ENCODE measurements around the gene ATG4B.
A peak's percentile ranks its signal among the peaks of the same experiment; 100 is the strongest.

The ATG4B gene

DNA sequence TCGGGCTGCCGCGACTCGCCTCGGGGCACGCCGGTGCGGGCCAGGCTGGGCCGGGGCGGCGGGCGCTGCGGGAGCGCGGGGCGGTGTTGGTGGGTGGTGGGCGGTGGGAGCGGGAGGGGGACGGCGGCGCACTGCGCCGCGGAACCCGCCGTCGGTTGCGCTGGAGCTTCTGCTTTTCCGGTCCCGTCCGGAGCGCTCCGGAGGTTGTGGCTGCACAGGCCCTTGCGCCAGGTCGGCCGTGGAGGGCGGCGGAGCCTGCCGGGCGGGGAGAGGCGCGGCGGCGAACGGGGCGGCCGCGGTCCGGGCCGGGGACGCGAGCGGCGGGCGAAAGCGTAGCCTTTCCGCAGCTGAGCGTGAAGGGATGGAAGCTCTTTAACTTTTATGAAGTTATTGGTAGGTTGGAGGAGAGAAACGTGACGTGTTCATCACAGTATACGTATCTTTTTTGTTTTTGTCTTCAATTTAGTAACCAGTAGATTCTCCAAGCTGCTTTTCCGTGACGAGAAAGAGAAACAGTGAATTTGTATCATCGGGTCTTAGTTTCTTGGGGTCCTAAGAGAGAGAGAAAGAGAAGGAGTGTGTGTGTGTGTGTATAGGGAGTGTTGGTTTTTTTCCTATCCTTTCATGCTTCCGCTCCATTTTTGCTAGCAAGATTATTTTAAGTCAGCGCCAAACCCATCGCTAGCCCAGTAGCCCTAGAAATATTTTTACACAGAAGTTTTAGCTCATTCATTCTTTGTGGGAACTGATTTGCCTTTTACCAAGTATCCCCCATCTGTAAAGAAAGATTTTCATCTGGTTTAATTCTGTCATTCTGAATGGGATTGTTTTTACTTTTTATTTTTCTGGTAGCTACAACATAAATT lies 535 bp downstream of the ATG4B start:
- peak; percentile 6 to 38 for DNase-seq (ENCODE audit: low read depth in 1 of 2, low spot score in 1 of 2)
- in situ Hi-C loops (cut with HindIII; ENCODE audit: low pct_unique_long_range_greater_than_20kb, low sequenced_read_pairs): no loop called here
- TF ChIP-seq JUND (IDR thresholded peaks at IDR 0.05; ENCODE audit: low read depth): no peak

- in situ Hi-C loops (cut with HindIII; ENCODE audit: low pct_unique_long_range_greater_than_20kb, low sequenced_read_pairs): no loop called here
- no peak for TF ChIP-seq JUND (IDR thresholded peaks at IDR 0.05; ENCODE audit: low read depth)
These were observed 1.4 kb downstream of the ATG4B start for GRCh38 chr2:241638940-241639339.

DNA sequence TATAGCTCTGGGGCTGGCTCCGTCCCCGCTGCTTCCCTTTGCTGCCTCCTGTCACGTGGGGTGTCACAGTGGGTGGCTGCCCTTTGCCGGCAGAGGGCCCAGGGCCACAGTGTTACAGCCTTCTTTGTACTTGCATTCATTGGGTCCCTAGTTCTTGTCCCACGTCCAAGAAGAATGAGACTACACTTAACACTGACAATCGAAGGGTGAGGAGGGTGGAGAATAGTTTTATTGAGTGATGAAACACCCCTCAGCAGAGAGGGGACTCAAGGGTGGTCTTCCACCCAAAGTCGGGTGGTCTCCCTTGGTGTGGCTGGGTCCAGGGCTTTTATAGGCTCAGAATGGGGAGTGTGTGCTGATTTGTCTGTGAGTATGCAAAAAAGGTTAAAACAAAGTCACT lies 1.9 kb downstream of the ATG4B start:
- no peak for TF ChIP-seq JUND (IDR thresholded peaks at IDR 0.05; ENCODE audit: low read depth)
- DNase-seq (ENCODE audit: low read depth in 1 of 2, low spot score in 1 of 2): no peak
- in situ Hi-C loops (cut with HindIII; ENCODE audit: low pct_unique_long_range_greater_than_20kb, low sequenced_read_pairs): no loop called here

More at GRCh38 chr2:241638940-241639339, 1.4 kb downstream of the ATG4B start:
- no peak for DNase-seq (ENCODE audit: low read depth in 1 of 2, low spot score in 1 of 2)

- no peak for DNase-seq (ENCODE audit: low read depth in 1 of 2, low spot score in 1 of 2)
- in situ Hi-C loops (cut with HindIII; ENCODE audit: low pct_unique_long_range_greater_than_20kb, low sequenced_read_pairs): no loop called here
- no peak for TF ChIP-seq JUND (IDR thresholded peaks at IDR 0.05; ENCODE audit: low read depth)
These were observed 2.8 kb downstream of the ATG4B start for GRCh38 chr2:241640165-241640795.

DNA sequence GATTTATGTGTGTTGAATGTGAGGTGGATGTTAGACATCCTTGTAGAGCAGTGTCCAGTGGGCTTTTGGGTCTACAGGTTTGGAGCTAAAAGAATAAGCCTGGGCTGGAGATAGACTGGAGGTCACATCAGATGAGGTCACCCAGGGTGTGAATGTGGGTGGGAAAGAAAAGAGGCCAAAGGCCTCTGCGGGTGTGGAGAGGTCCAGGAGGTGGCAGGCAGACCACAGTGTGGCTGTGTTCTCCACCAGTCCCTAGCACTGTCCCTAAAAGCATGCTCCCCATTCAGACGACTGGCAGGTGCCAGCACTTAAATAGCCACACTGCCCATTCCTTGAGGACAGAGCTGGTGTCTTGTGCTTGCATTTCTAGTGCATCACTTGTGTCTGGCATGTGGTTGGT lies 4.1 kb downstream of the ATG4B start:
- no peak for TF ChIP-seq JUND (IDR thresholded peaks at IDR 0.05; ENCODE audit: low read depth)
- in situ Hi-C loops (cut with HindIII; ENCODE audit: low pct_unique_long_range_greater_than_20kb, low sequenced_read_pairs): no loop called here
- DNase-seq (ENCODE audit: low read depth in 1 of 2, low spot score in 1 of 2): no peak

DNA sequence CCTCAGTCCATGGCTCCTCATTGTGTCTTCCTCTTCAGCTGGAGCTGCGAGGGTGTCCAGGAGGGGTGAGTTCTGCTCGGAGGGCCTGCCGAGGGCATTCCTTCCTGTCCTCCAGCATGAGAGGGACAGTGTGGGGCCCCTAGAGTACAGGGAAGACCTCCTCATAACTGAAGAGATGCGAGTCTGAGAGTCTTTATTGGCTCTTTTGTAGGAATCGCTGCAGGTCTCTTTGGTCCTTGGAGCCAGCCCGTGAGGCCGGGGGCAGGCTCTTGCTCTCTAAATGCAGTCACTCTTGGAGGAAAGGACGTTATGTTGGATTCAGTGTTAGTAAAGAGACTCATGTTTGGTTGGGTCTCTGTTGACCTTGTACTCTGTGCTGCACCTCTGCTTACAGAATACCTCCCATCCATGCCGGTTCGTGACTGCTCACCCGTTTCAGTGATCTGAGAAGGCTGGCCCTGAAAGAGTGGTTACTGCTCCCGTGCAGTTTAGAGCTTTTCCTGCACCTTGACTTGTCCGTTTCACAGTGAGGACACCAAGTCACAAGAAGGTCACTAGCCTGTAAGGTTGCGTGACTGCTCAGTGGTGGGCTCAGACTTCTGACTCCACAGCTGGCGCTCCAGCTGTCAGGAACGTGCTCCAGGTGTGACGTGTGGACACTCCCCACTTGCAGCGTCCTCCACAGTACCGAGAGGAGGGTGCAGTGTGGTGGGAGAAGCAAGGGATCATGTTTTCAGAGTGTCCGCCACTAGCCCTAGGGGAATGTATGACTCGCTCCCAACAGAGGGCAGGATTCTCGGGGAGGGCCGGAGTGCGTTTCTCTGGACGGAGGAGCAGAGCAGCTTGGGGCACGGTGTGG lies 7.8 kb downstream of the ATG4B start:
- no peak for TF ChIP-seq JUND (IDR thresholded peaks at IDR 0.05; ENCODE audit: low read depth)
- DNase-seq (ENCODE audit: low read depth in 1 of 2, low spot score in 1 of 2): no peak
- in situ Hi-C loops (cut with HindIII; ENCODE audit: low pct_unique_long_range_greater_than_20kb, low sequenced_read_pairs): no loop called here

GRCh38 chr2:241645915-241646645 lies 8.6 kb downstream of the ATG4B start:
- no peak for TF ChIP-seq JUND (IDR thresholded peaks at IDR 0.05; ENCODE audit: low read depth)
- in situ Hi-C loops (cut with HindIII; ENCODE audit: low pct_unique_long_range_greater_than_20kb, low sequenced_read_pairs): no loop called here
- DNase-seq (ENCODE audit: low read depth in 1 of 2, low spot score in 1 of 2): no peak

GRCh38 chr2:241648453-241648852 lies 11.0 kb downstream of the ATG4B start:
- no peak for TF ChIP-seq JUND (IDR thresholded peaks at IDR 0.05; ENCODE audit: low read depth)
- in situ Hi-C loops (cut with HindIII; ENCODE audit: low pct_unique_long_range_greater_than_20kb, low sequenced_read_pairs): no loop called here
- DNase-seq (ENCODE audit: low read depth in 1 of 2, low spot score in 1 of 2): no peak

- in situ Hi-C loops (cut with HindIII; ENCODE audit: low pct_unique_long_range_greater_than_20kb, low sequenced_read_pairs): no loop called here
- DNase-seq (ENCODE audit: low read depth in 1 of 2, low spot score in 1 of 2): no peak
- no peak for TF ChIP-seq JUND (IDR thresholded peaks at IDR 0.05; ENCODE audit: low read depth)
These were observed 11.9 kb downstream of the ATG4B start for GRCh38 chr2:241649404-241649803.

GRCh38 chr2:241649927-241650326 lies 12.4 kb downstream of the ATG4B start:
- in situ Hi-C loops (cut with HindIII; ENCODE audit: low pct_unique_long_range_greater_than_20kb, low sequenced_read_pairs): no loop called here
- no peak for TF ChIP-seq JUND (IDR thresholded peaks at IDR 0.05; ENCODE audit: low read depth)

GRCh38 chr2:241652142-241652541 lies 14.6 kb downstream of the ATG4B start:
- TF ChIP-seq JUND (IDR thresholded peaks at IDR 0.05; ENCODE audit: low read depth): no peak
- no peak for DNase-seq (ENCODE audit: low read depth in 1 of 2, low spot score in 1 of 2)
- in situ Hi-C loops (cut with HindIII; ENCODE audit: low pct_unique_long_range_greater_than_20kb, low sequenced_read_pairs): no loop called here

More at GRCh38 chr2:241649927-241650326, 12.4 kb downstream of the ATG4B start:
- no peak for DNase-seq (ENCODE audit: low read depth in 1 of 2, low spot score in 1 of 2)

- DNase-seq (ENCODE audit: low read depth in 1 of 2, low spot score in 1 of 2): no peak
- no peak for TF ChIP-seq JUND (IDR thresholded peaks at IDR 0.05; ENCODE audit: low read depth)
- in situ Hi-C loops (cut with HindIII; ENCODE audit: low pct_unique_long_range_greater_than_20kb, low sequenced_read_pairs): no loop called here
These were observed 15.2 kb downstream of the ATG4B start for GRCh38 chr2:241652722-241653121.
